HG03565 (cell line): ENCODE data around the gene SELENOO.

Experiments used
- ATAC-seq: cut with Tn5 transposase; IDR thresholded peaks from one replicate; pipeline ENCODE4 v1.9.1; 2021; ENCODE audit warnings: mild to moderate bottlenecking, moderate library complexity; ENCODE audit not compliant: unreplicated experiment

SELENOO gene

GRCh38 chr22:50215297-50216054, 14.7 kb downstream of the SELENOO start:
- ATAC-seq: no peak

- no peak for ATAC-seq
Measured at GRCh38 chr22:50216055-50216683, 15.4 kb downstream of the SELENOO start.

GRCh38 chr22:50216684-50217520, 16.1 kb downstream of the SELENOO start:
- ATAC-seq: no peak

- no peak for ATAC-seq
Measured at GRCh38 chr22:50217543-50218152, 16.8 kb downstream of the SELENOO start.

- no peak for ATAC-seq
Measured at GRCh38 chr22:50218153-50218995, 17.6 kb downstream of the SELENOO start.

GRCh38 chr22:50218996-50219727, 18.4 kb downstream of the SELENOO start:
- no peak for ATAC-seq

GRCh38 chr22:50219800-50220602, 19.2 kb downstream of the SELENOO start:
- ATAC-seq: no peak

- no peak for ATAC-seq
Measured at GRCh38 chr22:50220603-50221409, 20.0 kb downstream of the SELENOO start.

GRCh38 chr22:50221410-50222300, 20.8 kb downstream of the SELENOO start:
- no peak for ATAC-seq

GRCh38 chr22:50222508-50222907, 21.7 kb downstream of the SELENOO start:
- no peak for ATAC-seq

GRCh38 chr22:50224071-50224470, 23.3 kb downstream of the SELENOO start:
- ATAC-seq: no peak

- ATAC-seq: no peak
Measured at GRCh38 chr22:50225200-50225969, 24.6 kb downstream of the SELENOO start.

- no peak for ATAC-seq
Measured at GRCh38 chr22:50226063-50226874, 25.5 kb downstream of the SELENOO start.

- no peak for ATAC-seq
Measured at GRCh38 chr22:50226875-50227165, 26.0 kb downstream of the SELENOO start.

GRCh38 chr22:50227579-50228215, 26.9 kb downstream of the SELENOO start:
- no peak for ATAC-seq
